Tibial nerve (tissue), 4 donors: ENCODE results near the gene CPSF7. TPM values are rescaled to one million over a fixed set of nuclear protein-coding genes. Genes with fewer than 3 reads are reported as not detected.

Source experiments
- small RNA-seq: library from RNA; depleted of rRNA; stranded (forward); fragments of <200 nt; gene quantifications from one replicate; pipeline ENCODE3, GENCODE V24; 2016
- total RNA-seq, 4 donors: library from RNA; depleted of rRNA; stranded (reverse); fragments of >200 nt; gene quantifications; one replicate each; pipeline ENCODE4 v1.1.0, GENCODE V29; 2016

CPSF7 gene
- total RNA-seq, 4 donors from 2014 or later: 38.1 to 48.6 (median 44.7) TPM

Small RNAs within 50 kb of the gene (small RNA-seq; reads per million reads assigned to genes)
- not detected for gene RN7SL23P

Other genes starting within 250 kb of the CPSF7 start
- 10 to 100 TPM in 1 of 4 donors, 1 to 10 TPM in 1, not detected in 2; 1.5 to 11.1 TPM for gene PGA3, start 226.5 kb downstream of the CPSF7 start, total RNA-seq
- 10 to 100 TPM in 1 of 4 donors, 1 to 10 TPM in 2, not detected in 1; 2.2 to 10.5 (median 8.6) TPM for gene PGA4, start 207.6 kb downstream of the CPSF7 start, total RNA-seq
- 1 to 10 TPM in 1 of 4 donors, not detected in 3; 3.6 TPM for gene PGA5, start 188.8 kb downstream of the CPSF7 start, total RNA-seq
- gene VWCE, start 134.7 kb downstream of the CPSF7 start, total RNA-seq: 1 to 10 TPM; 1.3 to 6.3 (median 4.3) TPM
- 100 to 1,000 TPM; 100 to 138 (median 113) TPM for gene DDB1, start 96.9 kb downstream of the CPSF7 start, total RNA-seq
- gene TKFC, start 96.7 kb downstream of the CPSF7 start, total RNA-seq: 10 to 100 TPM; 15.0 to 39.6 (median 24.5) TPM
- gene CYB561A3, start 68.1 kb downstream of the CPSF7 start, total RNA-seq: 10 to 100 TPM; 44.2 to 68.2 (median 45.8) TPM
- 10 to 100 TPM; 20.5 to 31.4 (median 26.9) TPM for gene TMEM138, start 67.6 kb downstream of the CPSF7 start, total RNA-seq
- 10 to 100 TPM; 14.2 to 21.9 (median 14.6) TPM for gene TMEM216, start 37.4 kb downstream of the CPSF7 start, total RNA-seq
- 10 to 100 TPM; 26.4 to 88.1 (median 70.3) TPM for gene SDHAF2, start 149 bp upstream of the CPSF7 start, total RNA-seq
- 1 to 10 TPM in 2 of 4 donors, under 1 TPM in 2; 0.21 to 3.6 (median 1.0) TPM for gene LRRC10B, start 78.8 kb upstream of the CPSF7 start, total RNA-seq
- 1 to 10 TPM; 1.2 to 2.5 (median 1.8) TPM for gene SYT7, start 151.1 kb upstream of the CPSF7 start, total RNA-seq